Smooth muscle cell (in vitro differentiated cells): Measurements from ENCODE around the gene EEFSEC. TPM values are rescaled to one million over a fixed set of nuclear protein-coding genes. Genes with fewer than 3 reads are reported as not detected.

Source experiments
- DNase-seq: peaks from one replicate; lab custom pipeline; 2025; ENCODE audit not compliant: unreplicated experiment; lab: John Stamatoyannopoulos, UW
- H2AFZ ChIP-seq: fragments of 200-600 bp; sonication (generic); 2 replicates; pipeline ENCODE4 v1.6.0; 2016; ENCODE audit warnings: antibody characterized with exemption, low read depth, mild to moderate bottlenecking
- H3F3A ChIP-seq: fragments of 200-600 bp; sonication (generic); 2 replicates; pipeline ENCODE4 v1.6.0; 2017; ENCODE audit warnings: antibody characterized with exemption, low read depth
- H3K27ac ChIP-seq: fragments of 200-600 bp; sonication (generic); 2 replicates; pipeline ENCODE4 v1.5.1; 2016; ENCODE audit warnings: low read depth, mild to moderate bottlenecking
- H3K27me3 ChIP-seq: fragments of 200-600 bp; sonication (generic); 2 replicates; pipeline ENCODE4 v1.6.1; 2016; ENCODE audit warnings: low read depth, mild to moderate bottlenecking
- H3K36me3 ChIP-seq: fragments of 200-600 bp; sonication (generic); 2 replicates; pipeline ENCODE4 v1.5.1; 2016; ENCODE audit warnings: low read depth
- H3K4me1 ChIP-seq: fragments of 200-600 bp; sonication (generic); 2 replicates; pipeline ENCODE4 v1.5.1; 2016; ENCODE audit warnings: low read depth
- H3K4me2 ChIP-seq: fragments of 200-600 bp; sonication (generic); 2 replicates; pipeline ENCODE4 v1.6.0; 2016; ENCODE audit warnings: mild to moderate bottlenecking
- H3K4me3 ChIP-seq: fragments of 200-600 bp; sonication (generic); 2 replicates; pipeline ENCODE4 v1.5.1; 2016; ENCODE audit warnings: mild to moderate bottlenecking
- H3K79me2 ChIP-seq: fragments of 200-600 bp; sonication (generic); 2 replicates; pipeline ENCODE4 v1.6.0; 2016; ENCODE audit warnings: low read depth, mild to moderate bottlenecking
- H3K9ac ChIP-seq: fragments of 200-600 bp; sonication (generic); 2 replicates; pipeline ENCODE4 v1.6.0; 2016; ENCODE audit warnings: low read depth
- H3K9me3 ChIP-seq: fragments of 200-600 bp; sonication (generic); replicated peaks from 2 replicates; pipeline ENCODE4 v1.5.1; 2016; ENCODE audit warnings: low read depth
- H4K20me1 ChIP-seq: fragments of 200-600 bp; sonication (generic); 2 replicates; pipeline ENCODE4 v1.6.0; 2016; ENCODE audit warnings: low read depth
- CTCF ChIP-seq: fragments of 200-600 bp; sonication (generic); IDR thresholded peaks from 2 replicates; pipeline ENCODE4 v1.5.1; 2017; ENCODE audit warnings: borderline replicate concordance, mild to moderate bottlenecking, antibody characterized with exemption; ENCODE audit not compliant: insufficient read depth, poor library complexity, severe bottlenecking
- WGBS: methylation state at CpG from one replicate; pipeline ENCODE4 v1.1.7; 2016; ENCODE audit warnings: low lambda C conversion rate; 5-methylcytosine and 5-hydroxymethylcytosine counted together
- polyA plus RNA-seq: library from polyadenylated mRNA; unstranded; fragments of >200 nt; fragmentation: Nextera tagmentation; extraction: Ambion mirVana; gene quantifications from 2 replicates; pipeline ENCODE4 v1.2.1, GENCODE V29; 2016
- total RNA-seq: library from RNA; depleted of rRNA; stranded (reverse); fragments of >200 nt; gene quantifications from 2 replicates; pipeline ENCODE4 v1.2.3, GENCODE V29; 2014

The EEFSEC gene
- total and polyA plus RNA-seq, 2 experiments from 2014 or later = 12.4 to 17.1 TPM

DNA sequence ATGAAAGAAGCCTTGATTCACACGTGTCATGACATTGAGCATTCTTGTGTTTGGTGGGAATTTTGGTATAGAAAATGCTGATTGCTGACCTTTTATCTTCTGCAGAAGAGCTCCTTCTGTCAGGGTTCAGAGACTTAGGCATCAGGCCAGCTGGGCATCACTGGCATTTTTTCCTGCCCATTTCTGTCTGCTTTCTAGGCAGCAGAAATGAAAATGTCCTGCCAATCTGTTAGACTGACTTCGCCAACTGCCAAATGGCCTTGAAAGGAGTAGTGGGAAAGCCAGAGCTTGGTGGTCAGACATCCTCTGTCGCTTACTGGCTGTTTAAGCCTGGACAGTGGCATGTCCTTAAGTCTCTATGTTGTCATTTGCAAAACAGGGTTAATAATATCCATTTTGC lies 57.4 kb downstream of the EEFSEC start:
- Histone ChIP-seq H3K27ac (no peak overlapping the region), H3K79me2 (peaks cover 8% of the 10 kb centered on the region), H3K9me3 (no peaks in the 10 kb centered on the region), H2AFZ (no peak overlapping the region), H3K9ac (no peak overlapping the region), H3K4me1 (peaks cover under 1% of the 10 kb centered on the region), H4K20me1 (peaks cover 16% of the 10 kb centered on the region), H3F3A (no peaks in the 10 kb centered on the region), H3K4me2 (no peak overlapping the region), H3K36me3 (no peaks in the 10 kb centered on the region), H3K4me3 (no peak overlapping the region), H3K27me3 (no peaks in the 10 kb centered on the region)
- 96% methylated on average over 3 of the region's 3 CpGs for WGBS
- TF ChIP-seq CTCF = no peak
- DNase-seq = no peak

- no peaks in the 10 kb centered on the region for H3K4me1 ChIP-seq
- peaks cover 8% of the 10 kb centered on the region for H3K79me2 ChIP-seq
- H3K4me2 ChIP-seq = no peak overlapping the region
- H3K4me3 ChIP-seq = no peak overlapping the region
- H3K9me3 ChIP-seq = no peaks in the 10 kb centered on the region
- no peak overlapping the region for H3K27ac ChIP-seq
- no peaks in the 10 kb centered on the region for H3K27me3 ChIP-seq
- H3F3A ChIP-seq = peaks cover 7% of the 10 kb centered on the region
- H3K36me3 ChIP-seq = no peaks in the 10 kb centered on the region
- DNase-seq = no peak
- H4K20me1 ChIP-seq = peaks cover 17% of the 10 kb centered on the region
- TF ChIP-seq CTCF = no peak
- 98% methylated on average over 2 of the region's 2 CpGs for WGBS
- H2AFZ ChIP-seq = no peak overlapping the region
- no peak overlapping the region for H3K9ac ChIP-seq
Measured at GRCh38 chr3:128214056-128214455, 60.8 kb downstream of the EEFSEC start.

DNA sequence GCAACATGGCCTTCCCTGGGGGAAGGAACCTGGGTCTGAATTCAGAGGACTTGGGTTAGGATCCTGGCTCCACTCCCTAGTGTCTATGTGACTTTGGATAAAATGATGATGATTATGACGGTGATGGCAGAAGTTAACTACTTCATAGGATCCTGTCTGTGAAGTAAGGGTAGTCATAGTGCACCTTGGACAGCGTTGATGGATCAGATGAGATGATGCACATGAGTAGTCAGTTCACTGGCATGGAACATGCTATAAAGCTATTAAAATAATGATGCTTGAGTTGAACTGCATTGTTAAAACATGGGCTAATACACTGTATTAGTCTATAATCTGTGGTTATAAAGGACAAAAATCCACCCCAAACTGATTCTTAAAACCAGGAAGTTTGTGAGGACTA lies 62.0 kb downstream of the EEFSEC start:
- Histone ChIP-seq H3K27me3 (no peaks in the 10 kb centered on the region), H4K20me1 (peaks cover 17% of the 10 kb centered on the region), H3F3A (peaks cover 7% of the 10 kb centered on the region), H3K4me1 (no peaks in the 10 kb centered on the region), H3K9me3 (no peaks in the 10 kb centered on the region), H3K27ac (no peak overlapping the region), H3K9ac (no peak overlapping the region), H3K79me2 (peaks cover 8% of the 10 kb centered on the region), H3K4me3 (no peak overlapping the region), H3K36me3 (no peaks in the 10 kb centered on the region), H2AFZ (no peak overlapping the region), H3K4me2 (no peak overlapping the region)
- TF ChIP-seq CTCF = no peak
- 92% methylated on average over 2 of the region's 2 CpGs for WGBS
- DNase-seq = no peak

- Histone ChIP-seq H3K9me3 (no peaks in the 10 kb centered on the region), H3K79me2 (peaks cover 8% of the 10 kb centered on the region), H3K36me3 (no peaks in the 10 kb centered on the region), H3K4me1 (no peaks in the 10 kb centered on the region), H2AFZ (no peak overlapping the region), H3K27me3 (no peaks in the 10 kb centered on the region), H3F3A (peaks cover 7% of the 10 kb centered on the region), H3K4me2 (no peak overlapping the region), H4K20me1 (peaks cover 17% of the 10 kb centered on the region), H3K4me3 (no peak overlapping the region), H3K27ac (no peak overlapping the region), H3K9ac (no peak overlapping the region)
- TF ChIP-seq CTCF = no peak
- no peak for DNase-seq
- 65% methylated on average over 5 of the region's 5 CpGs for WGBS
Measured at GRCh38 chr3:128215800-128216495, 62.7 kb downstream of the EEFSEC start.
